OCI-LY7 (cell line): ENCODE results near the gene LUM.

ENCODE experiments used
- CTCF ChIP-seq: fragments of 200-600 bp; sonication (generic); conservative IDR thresholded peaks from 2 replicates; pipeline ENCODE4 v1.5.1; 2014; ENCODE audit warnings: mild to moderate bottlenecking, antibody characterized with exemption, low read length, moderate library complexity, mixed read lengths
- EZH2phosphoT487 ChIP-seq: fragments of 200-600 bp; sonication (generic); IDR thresholded peaks from 2 replicates; pipeline ENCODE4 v1.6.1; 2018; ENCODE audit warnings: low read depth, borderline replicate concordance, mild to moderate bottlenecking, mixed run types, antibody characterized with exemption, low read length, moderate library complexity, mixed read lengths

- TF ChIP-seq CTCF (no peak), EZH2phosphoT487 (no peak)
These were observed 12.4 kb downstream of the LUM start for GRCh38 chr12:91098941-91099340.
